Karpas-422 (cell line): Measurements from ENCODE around the gene MMP12. TPM values are rescaled to one million over a fixed set of nuclear protein-coding genes. Genes with fewer than 3 reads are reported as not detected.
A peak's percentile ranks its signal among the peaks of the same experiment; 100 is the strongest.
"Not testable (repeated sequence)": the region's sequence is repeated elsewhere in the genome, so short reads cannot be mapped to it uniquely, and the experiment has no call there.

ENCODE experiments used
- DNase-seq: peaks from one replicate; pipeline ENCODE4 v3.0.0-alpha.2; 2015
- H2AFZ ChIP-seq: fragments of 200-600 bp; sonication (generic); 2 replicates; pipeline ENCODE4 v1.6.1; 2014; ENCODE audit warnings: antibody characterized with exemption, low read length, mixed read lengths
- H3K27ac ChIP-seq: fragments of 200-600 bp; sonication (generic); 2 replicates; pipeline ENCODE4 v1.5.1; 2014; ENCODE audit warnings: mild to moderate bottlenecking, low read length, moderate library complexity
- H3K27me3 ChIP-seq: fragments of 200-600 bp; sonication (generic); 2 replicates; pipeline ENCODE4 v1.6.1; 2014; ENCODE audit warnings: low read length, mixed read lengths
- H3K36me3 ChIP-seq: fragments of 200-600 bp; sonication (generic); 2 replicates; pipeline ENCODE4 v1.6.1; 2014; ENCODE audit warnings: low read length, mixed read lengths; ENCODE audit not compliant: insufficient read depth
- H3K4me1 ChIP-seq: fragments of 200-600 bp; sonication (generic); 2 replicates; pipeline ENCODE4 v1.6.1; 2014; ENCODE audit warnings: mild to moderate bottlenecking, low read length, mixed read lengths
- H3K4me2 ChIP-seq: fragments of 200-600 bp; sonication (generic); 2 replicates; pipeline ENCODE4 v1.6.1; 2014; ENCODE audit warnings: low read length, low read depth, mild to moderate bottlenecking; ENCODE audit not compliant: poor library complexity, severe bottlenecking
- H3K4me3 ChIP-seq: fragments of 200-600 bp; sonication (generic); 2 replicates; pipeline ENCODE4 v1.5.1; 2014; ENCODE audit warnings: mild to moderate bottlenecking, antibody characterized with exemption, low read length, mixed read lengths
- H3K79me2 ChIP-seq: fragments of 200-600 bp; sonication (generic); 2 replicates; pipeline ENCODE4 v1.6.1; 2014; ENCODE audit warnings: mild to moderate bottlenecking, low read length, mixed read lengths
- H3K9ac ChIP-seq: fragments of 200-600 bp; sonication (generic); 2 replicates; pipeline ENCODE4 v1.6.0; 2014; ENCODE audit warnings: low read length
- H3K9me2 ChIP-seq: fragments of 200-600 bp; sonication (generic), shearing (Covaris generic); replicated peaks from 2 replicates; pipeline ENCODE4 v1.6.0; 2014; ENCODE audit warnings: mild to moderate bottlenecking, low read length, moderate library complexity; ENCODE audit not compliant: insufficient read depth
- H3K9me3 ChIP-seq: fragments of 300-700, 200-600 bp; sonication (generic); 2 replicates; pipeline ENCODE4 v1.6.1; 2014; ENCODE audit warnings: low read length, mixed read lengths
- H4K20me1 ChIP-seq: fragments of 200-600 bp; sonication (generic); 2 replicates; pipeline ENCODE4 v1.6.1; 2014; ENCODE audit warnings: mild to moderate bottlenecking, antibody characterized with exemption, low read length, low read depth; ENCODE audit not compliant: insufficient read depth
- total RNA-seq: library from RNA; depleted of rRNA; stranded (reverse); fragments of >200 nt; shearing (Covaris generic); gene quantifications from 2 replicates; pipeline ENCODE4 v1.2.3, GENCODE V29; 2014; ENCODE audit warnings: low replicate concordance

The MMP12 gene
- total RNA-seq, 1 experiment from 2014 or later = not detected

GRCh38 chr11:102903895-102904294 is 29.1 kb upstream of the MMP12 start:
- H3K27me3 ChIP-seq, H3K9me2 ChIP-seq, H3K9ac ChIP-seq, H3K27ac ChIP-seq, H3K79me2 ChIP-seq, H3K4me3 ChIP-seq, H3K36me3 ChIP-seq, DNase-seq, H4K20me1 ChIP-seq, H3K4me2 ChIP-seq, H3K4me1 ChIP-seq, H3K9me3 ChIP-seq, H2AFZ ChIP-seq: not testable (repeated sequence)

GRCh38 chr11:102900346-102900745 is 25.6 kb upstream of the MMP12 start:
- Histone ChIP-seq H3K36me3 (no peaks in the 10 kb centered on the region), H3K9ac (no peak overlapping the region), H3K27ac (no peak overlapping the region), H4K20me1 (no peaks in the 10 kb centered on the region), H3K4me2 (no peak overlapping the region), H3K9me3 (no peaks in the 10 kb centered on the region), H3K4me1 (no peaks in the 10 kb centered on the region), H3K79me2 (no peaks in the 10 kb centered on the region), H3K27me3 (no peaks in the 10 kb centered on the region), H3K4me3 (no peak overlapping the region), H2AFZ (no peak overlapping the region), H3K9me2 (no peaks in the 10 kb centered on the region)
- no peak for DNase-seq

DNA sequence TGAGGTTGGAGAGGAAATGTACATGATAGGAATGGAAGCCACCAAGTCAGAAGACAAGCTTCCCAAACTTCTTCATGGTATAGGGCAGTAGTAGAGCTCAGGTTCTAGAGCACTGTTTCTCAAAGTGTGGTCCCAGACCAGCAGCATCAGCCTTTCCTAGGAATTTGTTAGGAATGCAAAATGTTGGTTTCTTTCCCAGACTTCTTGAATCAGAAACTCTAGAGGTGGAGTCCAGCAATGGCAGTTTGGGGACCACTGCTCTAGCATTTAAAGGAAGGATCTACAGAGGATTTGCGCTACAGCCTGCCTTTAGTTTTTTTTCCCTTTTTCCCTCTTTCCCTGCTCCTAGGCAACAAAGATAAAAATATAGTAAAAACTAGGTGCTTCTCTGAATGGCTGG is 17.0 kb upstream of the MMP12 start:
- H3K4me2 ChIP-seq = no peak overlapping the region
- H3K9ac ChIP-seq = no peak overlapping the region
- H4K20me1 ChIP-seq = no peaks in the 10 kb centered on the region
- H3K4me1 ChIP-seq = no peaks in the 10 kb centered on the region
- no peak overlapping the region for H3K27ac ChIP-seq
- H2AFZ ChIP-seq = no peak overlapping the region
- H3K36me3 ChIP-seq = no peaks in the 10 kb centered on the region
- H3K9me2 ChIP-seq = no peaks in the 10 kb centered on the region
- no peak overlapping the region for H3K4me3 ChIP-seq
- no peak for DNase-seq
- no peaks in the 10 kb centered on the region for H3K79me2 ChIP-seq
- H3K27me3 ChIP-seq = no peaks in the 10 kb centered on the region
- H3K9me3 ChIP-seq = no peaks in the 10 kb centered on the region

GRCh38 chr11:102886999-102887398 is 12.2 kb upstream of the MMP12 start:
- no peak overlapping the region for H3K27ac ChIP-seq
- H3K27me3 ChIP-seq = no peaks in the 10 kb centered on the region
- no peaks in the 10 kb centered on the region for H3K9me3 ChIP-seq
- no peaks in the 10 kb centered on the region for H3K4me1 ChIP-seq
- no peak overlapping the region for H2AFZ ChIP-seq
- H3K4me3 ChIP-seq = no peak overlapping the region
- H3K36me3 ChIP-seq = no peaks in the 10 kb centered on the region
- H4K20me1 ChIP-seq = no peaks in the 10 kb centered on the region
- H3K9ac ChIP-seq = no peak overlapping the region
- H3K79me2 ChIP-seq = no peaks in the 10 kb centered on the region
- no peaks in the 10 kb centered on the region for H3K9me2 ChIP-seq
- no peak for DNase-seq
- H3K4me2 ChIP-seq = no peak overlapping the region

- H3K9me3 ChIP-seq = no peaks in the 10 kb centered on the region
- no peaks in the 10 kb centered on the region for H3K27me3 ChIP-seq
These were observed 8.4 kb upstream of the MMP12 start for GRCh38 chr11:102883141-102883540.

GRCh38 chr11:102882389-102883024 is 7.7 kb upstream of the MMP12 start:
- peak; percentile 48 for DNase-seq
- no peaks in the 10 kb centered on the region for H3K9me2 ChIP-seq
- H3K9ac ChIP-seq = no peak overlapping the region
- H3K4me1 ChIP-seq = no peaks in the 10 kb centered on the region
- no peaks in the 10 kb centered on the region for H4K20me1 ChIP-seq
- H3K9me3 ChIP-seq = no peaks in the 10 kb centered on the region
- H3K79me2 ChIP-seq = no peaks in the 10 kb centered on the region
- no peak overlapping the region for H2AFZ ChIP-seq
- H3K27me3 ChIP-seq = no peaks in the 10 kb centered on the region
- no peak overlapping the region for H3K4me3 ChIP-seq
- no peak overlapping the region for H3K27ac ChIP-seq
- no peak overlapping the region for H3K4me2 ChIP-seq
- H3K36me3 ChIP-seq = no peaks in the 10 kb centered on the region

More at GRCh38 chr11:102883141-102883540, 8.4 kb upstream of the MMP12 start:
- no peaks in the 10 kb centered on the region for H4K20me1 ChIP-seq
- H3K4me2 ChIP-seq = no peak overlapping the region
- no peaks in the 10 kb centered on the region for H3K9me2 ChIP-seq
- H3K27ac ChIP-seq = no peak overlapping the region
- H3K4me3 ChIP-seq = no peak overlapping the region
- H3K79me2 ChIP-seq = no peaks in the 10 kb centered on the region
- no peak overlapping the region for H2AFZ ChIP-seq
- H3K9ac ChIP-seq = no peak overlapping the region
- H3K36me3 ChIP-seq = no peaks in the 10 kb centered on the region
- H3K4me1 ChIP-seq = no peaks in the 10 kb centered on the region
- no peak for DNase-seq

DNA sequence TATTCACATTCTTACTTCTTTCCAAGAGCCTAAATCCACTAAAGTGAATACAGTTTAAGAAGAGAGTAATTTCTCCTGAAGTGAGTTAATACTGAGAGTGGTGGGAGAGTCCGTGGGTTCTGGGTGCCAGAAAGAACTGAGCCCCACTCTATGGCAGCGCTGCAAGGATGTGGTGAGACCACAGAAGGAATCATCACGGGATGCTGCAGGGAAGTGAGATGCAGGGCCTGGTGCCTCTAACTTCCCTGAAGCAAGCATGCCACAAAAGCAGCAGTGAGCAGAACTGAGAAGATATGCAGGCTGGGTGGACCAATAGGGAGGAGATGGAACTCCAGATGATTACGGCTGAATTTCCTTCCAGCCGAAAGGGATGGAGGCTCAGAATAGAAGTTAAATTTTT is 5.0 kb upstream of the MMP12 start:
- no peak overlapping the region for H3K27ac ChIP-seq
- H3K4me3 ChIP-seq = no peak overlapping the region
- H3K4me1 ChIP-seq = no peaks in the 10 kb centered on the region
- DNase-seq = no peak
- H3K79me2 ChIP-seq = no peaks in the 10 kb centered on the region
- no peak overlapping the region for H2AFZ ChIP-seq
- no peak overlapping the region for H3K9ac ChIP-seq
- H3K27me3 ChIP-seq = no peaks in the 10 kb centered on the region
- H3K36me3 ChIP-seq = no peaks in the 10 kb centered on the region
- no peaks in the 10 kb centered on the region for H3K9me2 ChIP-seq
- H3K4me2 ChIP-seq = no peak overlapping the region
- H3K9me3 ChIP-seq = no peaks in the 10 kb centered on the region
- H4K20me1 ChIP-seq = no peaks in the 10 kb centered on the region

- Histone ChIP-seq H3K4me2 (no peak overlapping the region), H2AFZ (no peak overlapping the region), H3K27me3 (no peaks in the 10 kb centered on the region), H3K79me2 (no peaks in the 10 kb centered on the region), H3K4me1 (no peaks in the 10 kb centered on the region), H3K4me3 (no peak overlapping the region), H3K9me3 (no peaks in the 10 kb centered on the region), H4K20me1 (no peaks in the 10 kb centered on the region), H3K36me3 (no peaks in the 10 kb centered on the region), H3K9me2 (no peaks in the 10 kb centered on the region), H3K27ac (no peak overlapping the region), H3K9ac (no peak overlapping the region)
- no peak for DNase-seq
These were observed 3.8 kb upstream of the MMP12 start for GRCh38 chr11:102878595-102878994.
